Cerebellar nuclear complex (tissue), 1 donor: ENCODE measurements around the gene MAGEB17.

Source experiments
- DNase-seq, 2 experiments: peaks; one replicate each; lab custom pipeline; 2025; lab: John Stamatoyannopoulos, UW

The MAGEB17 gene

DNA sequence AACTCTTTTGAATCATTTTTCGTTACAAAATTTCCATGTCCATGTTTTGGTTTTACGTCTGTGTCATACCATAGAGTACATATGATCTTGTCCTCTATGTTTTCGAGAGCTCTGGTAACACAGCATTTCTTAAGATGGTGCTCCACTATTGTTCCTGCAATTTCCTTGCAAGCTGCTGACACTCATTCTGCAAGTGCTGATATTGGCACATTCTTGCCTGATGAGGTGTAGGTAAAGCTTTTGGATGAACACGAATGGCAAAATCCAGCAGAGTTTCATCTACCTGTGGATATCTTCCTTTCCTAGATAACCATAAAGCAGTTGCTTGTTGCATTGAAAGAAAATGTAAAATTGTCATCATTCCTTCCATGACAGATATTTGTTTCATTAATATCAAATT lies 41.3 kb downstream of the MAGEB17 start:
- DNase-seq = no peak

DNA sequence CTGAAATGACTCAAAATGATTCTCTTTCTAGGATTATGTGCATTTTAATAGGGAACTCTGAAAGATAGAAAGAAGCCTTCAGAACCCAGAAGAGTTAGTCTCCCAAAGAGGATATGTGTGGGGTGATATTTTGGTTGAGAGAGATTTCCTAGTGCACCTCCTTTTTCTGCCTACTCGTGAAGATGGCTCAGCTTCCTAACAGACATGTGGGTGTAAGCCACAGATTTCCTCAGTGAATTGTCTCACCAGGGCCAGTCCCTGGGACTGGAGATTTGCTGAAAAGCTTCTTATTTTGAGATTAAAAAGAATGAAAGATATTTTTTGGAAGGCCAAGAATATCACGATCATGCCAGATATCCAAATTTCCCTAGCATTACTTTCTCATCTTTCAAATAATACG lies 42.8 kb downstream of the MAGEB17 start:
- DNase-seq = no peak

DNA sequence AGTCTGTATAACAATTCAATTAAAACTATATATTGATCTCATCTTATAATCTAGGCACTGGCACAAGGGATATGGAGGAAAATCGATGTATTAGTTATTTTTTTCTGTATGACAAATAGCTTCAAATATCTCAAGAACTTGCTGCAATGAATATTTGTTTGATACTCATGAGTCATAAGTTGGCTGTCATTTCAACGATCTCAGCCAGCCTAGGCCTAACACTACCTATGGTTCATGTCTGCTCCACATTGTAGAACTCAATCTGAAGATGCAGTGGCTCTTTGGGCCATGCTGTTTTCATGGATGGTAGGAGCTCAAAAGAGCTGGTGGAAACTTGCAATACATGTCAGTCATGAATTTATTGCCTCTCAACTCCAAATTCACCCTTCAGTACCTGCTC lies 44.7 kb downstream of the MAGEB17 start:
- no peak for DNase-seq

DNA sequence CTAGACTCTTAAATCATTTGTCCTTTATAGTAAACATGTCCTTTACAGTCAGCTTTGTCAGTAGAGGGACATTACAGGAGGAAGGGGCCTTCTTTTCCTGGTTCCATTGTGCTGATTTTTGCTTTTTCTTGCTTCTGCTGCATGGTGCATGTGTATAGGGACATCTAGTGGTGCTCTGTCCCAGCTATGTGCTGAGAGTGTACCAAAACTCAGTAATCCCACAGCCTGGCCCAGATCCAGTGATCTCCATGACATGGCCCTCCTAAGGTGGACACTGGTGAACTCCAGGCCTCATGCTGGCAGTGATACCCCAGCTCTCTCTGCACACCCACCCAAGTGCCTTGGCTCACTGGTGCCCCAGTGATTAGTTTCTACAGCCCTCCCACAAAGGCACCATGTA lies 45.2 kb downstream of the MAGEB17 start:
- no peak for DNase-seq

DNA sequence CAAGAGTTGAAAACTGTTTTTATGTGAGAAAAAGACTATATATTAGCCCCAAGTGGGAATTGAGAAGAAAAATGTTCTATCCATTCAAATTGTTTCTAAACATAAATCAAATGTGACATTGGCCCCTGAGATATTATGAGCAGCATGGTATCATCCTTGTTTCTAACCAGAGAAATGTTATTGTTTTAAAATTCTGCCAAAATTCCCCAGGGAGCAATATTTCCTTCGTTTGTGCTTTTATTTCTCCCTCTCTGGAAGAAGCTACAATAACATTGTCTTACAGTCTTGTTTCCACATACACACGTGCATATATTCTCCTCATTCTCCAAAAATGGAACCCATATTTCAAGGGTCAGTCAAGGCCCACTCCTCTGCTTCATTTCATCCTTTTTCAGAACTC lies 46.7 kb downstream of the MAGEB17 start:
- no peak for DNase-seq

DNA sequence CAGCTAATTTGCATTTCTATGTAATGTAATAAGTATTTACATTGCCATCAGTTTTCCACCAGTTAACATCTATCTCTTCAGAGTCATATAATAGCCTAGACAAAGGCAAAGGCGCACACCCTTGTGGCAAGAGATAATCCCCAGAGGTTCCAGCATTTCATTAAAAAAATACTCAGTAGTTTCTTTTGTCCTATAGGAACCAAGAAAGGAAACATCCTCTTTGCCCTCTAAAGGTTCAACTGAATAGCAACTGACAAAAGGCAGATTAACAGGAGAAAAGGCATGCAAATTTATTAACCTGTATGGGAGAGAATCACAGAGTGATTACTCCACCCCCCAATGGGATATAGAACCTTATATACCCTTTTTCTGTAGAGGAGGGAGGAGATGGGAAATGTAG lies 48.4 kb downstream of the MAGEB17 start:
- no peak for DNase-seq
